ENCODE data around the gene LYZL1.
"Not testable (repeated sequence)": the region's sequence is repeated elsewhere in the genome, so short reads cannot be mapped to it uniquely, and the experiment has no call there.

Gene LYZL1

GRCh38 chr10:29306688-29307087 is 17.8 kb downstream of the LYZL1 start:
- no peak for DNase-seq (ENCODE audit: low read depth, low spot score)

GRCh38 chr10:29308142-29308541 is 19.3 kb downstream of the LYZL1 start:
- DNase-seq (ENCODE audit: low read depth, low spot score), result not testable (repeated sequence)

- no peak for DNase-seq (ENCODE audit: low read depth, low spot score)
Measured at GRCh38 chr10:29309465-29309864, 20.6 kb downstream of the LYZL1 start.

GRCh38 chr10:29310463-29310862 is 21.6 kb downstream of the LYZL1 start:
- not testable (repeated sequence) for DNase-seq (ENCODE audit: low read depth, low spot score)

GRCh38 chr10:29313071-29313470 is 24.2 kb downstream of the LYZL1 start:
- no peak for DNase-seq (ENCODE audit: low read depth, low spot score)

GRCh38 chr10:29314726-29315125 is 25.9 kb downstream of the LYZL1 start:
- no peak for DNase-seq (ENCODE audit: low read depth, low spot score)

GRCh38 chr10:29315814-29316213 is 26.9 kb downstream of the LYZL1 start:
- DNase-seq (ENCODE audit: low read depth, low spot score), result no peak

- DNase-seq (ENCODE audit: low read depth, low spot score), result no peak
Measured at GRCh38 chr10:29316308-29317026, 27.6 kb downstream of the LYZL1 start.

- DNase-seq (ENCODE audit: low read depth, low spot score), result no peak
Measured at GRCh38 chr10:29317027-29317420, 28.2 kb downstream of the LYZL1 start.

GRCh38 chr10:29317423-29318021 is 28.7 kb downstream of the LYZL1 start:
- DNase-seq (ENCODE audit: low read depth, low spot score), result no peak

- peak; percentile 13 for DNase-seq (ENCODE audit: low read depth, low spot score)
Measured at GRCh38 chr10:29318141-29319071, 29.5 kb downstream of the LYZL1 start.

GRCh38 chr10:29319205-29319781 is 30.4 kb downstream of the LYZL1 start:
- DNase-seq (ENCODE audit: low read depth, low spot score), result no peak

- DNase-seq (ENCODE audit: low read depth, low spot score), result not testable (repeated sequence)
Measured at GRCh38 chr10:29320680-29321121, 31.8 kb downstream of the LYZL1 start.

- no peak for DNase-seq (ENCODE audit: low read depth, low spot score)
Measured at GRCh38 chr10:29321656-29322055, 32.8 kb downstream of the LYZL1 start.

GRCh38 chr10:29322918-29323317 is 34.0 kb downstream of the LYZL1 start:
- no peak for DNase-seq (ENCODE audit: low read depth, low spot score)

GRCh38 chr10:29323367-29323766 is 34.5 kb downstream of the LYZL1 start:
- DNase-seq (ENCODE audit: low read depth, low spot score), result no peak

- DNase-seq (ENCODE audit: low read depth, low spot score), result no peak
Measured at GRCh38 chr10:29324220-29324841, 35.5 kb downstream of the LYZL1 start.

- DNase-seq (ENCODE audit: low read depth, low spot score), result no peak
Measured at GRCh38 chr10:29326299-29326698, 37.4 kb downstream of the LYZL1 start.

- DNase-seq (ENCODE audit: low read depth, low spot score), result no peak
Measured at GRCh38 chr10:29326886-29327745, 38.2 kb downstream of the LYZL1 start.

GRCh38 chr10:29327746-29328102 is 38.9 kb downstream of the LYZL1 start:
- no peak for DNase-seq (ENCODE audit: low read depth, low spot score)

- DNase-seq (ENCODE audit: low read depth, low spot score), result no peak
Measured at GRCh38 chr10:29328983-29329382, 40.1 kb downstream of the LYZL1 start.

All from smooth muscle cell of the brain vasculature (primary cell).